K562 (cell line): ENCODE measurements around the gene NCOA1. TPM values are rescaled to one million over a fixed set of nuclear protein-coding genes. Genes with fewer than 3 reads are reported as not detected.

Source experiments
- ATF2 ChIP-seq: sonication (generic); formaldehyde crosslinking; IDR thresholded peaks from 2 replicates; pipeline ENCODE4 v1.8.1; 2022; ENCODE audit warnings: missing genetic modification reagents
- BDP1 ChIP-seq: IDR thresholded peaks from 3 replicates; pipeline ENCODE4 v1.6.1; 2011; ENCODE audit not compliant: insufficient read length, insufficient read depth
- BRD4 ChIP-seq: fragments of 200-600 bp; sonication (generic); IDR thresholded peaks from 2 replicates; pipeline ENCODE4 v1.6.1; 2017; ENCODE audit warnings: inconsistent platforms
- CBX1 ChIP-seq: sonication (generic); IDR thresholded peaks from 2 replicates; pipeline ENCODE4 v1.6.1; 2016; ENCODE audit warnings: antibody characterized with exemption, low read depth, mild to moderate bottlenecking
- CXXC5 ChIP-seq: fragments of 250-450 bp; sonication (Bioruptor Pico); IDR thresholded peaks from 2 replicates; pipeline ENCODE4 v1.8.0; 2022; ENCODE audit warnings: inconsistent platforms, mild to moderate bottlenecking, moderate library complexity
- DEAF1 ChIP-seq: fragments of 450-650 bp; formaldehyde crosslinking; IDR thresholded peaks from 2 replicates; pipeline ENCODE4 v1.4.0; 2020; ENCODE audit warnings: mild to moderate bottlenecking, moderate library complexity
- DMBX1 ChIP-seq: fragments of 250-450 bp; sonication (Bioruptor Pico); IDR thresholded peaks from 2 replicates; pipeline ENCODE4 v1.8.0; 2022; ENCODE audit warnings: inconsistent platforms, mild to moderate bottlenecking, moderate library complexity, borderline replicate concordance
- EGR1 ChIP-seq: fragments of 450-650 bp; conservative IDR thresholded peaks from 2 replicates; pipeline ENCODE4 v1.6.1; 2017; ENCODE audit warnings: mild to moderate bottlenecking
- FOXA1 ChIP-seq: fragments of 450-650 bp; IDR thresholded peaks from 2 replicates; pipeline ENCODE4 v1.6.1; 2016; ENCODE audit warnings: mild to moderate bottlenecking, borderline replicate concordance
- GABPA ChIP-seq: fragments of 200-800 bp; sonication (Bioruptor generic); conservative IDR thresholded peaks from 2 replicates; pipeline ENCODE4 v1.6.1; 2016; ENCODE audit warnings: low read depth, missing genetic modification characterization, missing compliant biosample characterization
- HDGF ChIP-seq: fragments of 450-650 bp; IDR thresholded peaks from 2 replicates; pipeline ENCODE4 v1.6.1; 2016
- HMG20B ChIP-seq: fragments of 250-450 bp; sonication (Bioruptor Pico); IDR thresholded peaks from 2 replicates; pipeline ENCODE4 v1.5.0; 2021; ENCODE audit warnings: mild to moderate bottlenecking
- MTA1 ChIP-seq: fragments of 450-650 bp; IDR thresholded peaks from 2 replicates; pipeline ENCODE4 v1.6.1; 2017; ENCODE audit warnings: borderline replicate concordance
- NFE2L1 ChIP-seq: fragments of 450-650 bp; IDR thresholded peaks from 2 replicates; pipeline ENCODE4 v1.6.1; 2016; ENCODE audit warnings: missing genetic modification characterization, low read depth, mild to moderate bottlenecking, missing compliant biosample characterization, moderate library complexity, borderline replicate concordance
- PHF21A ChIP-seq: fragments of 450-650 bp; IDR thresholded peaks from 2 replicates; pipeline ENCODE4 v1.6.1; 2017; ENCODE audit warnings: low read depth, borderline replicate concordance
- SMAD1 ChIP-seq: fragments of 150-350 bp; IDR thresholded peaks from 2 replicates; pipeline ENCODE4 v1.6.1; 2014; ENCODE audit warnings: low read length, low read depth; ENCODE audit not compliant: partially characterized antibody
- SRSF3 ChIP-seq: fragments of 200-400 bp; formaldehyde crosslinking; IDR thresholded peaks from 2 replicates; pipeline ENCODE4 v1.6.1; 2016; ENCODE audit warnings: mild to moderate bottlenecking, low read length, moderate library complexity; ENCODE audit not compliant: insufficient read depth
- TAL1 ChIP-seq: fragments of 450-650 bp; IDR thresholded peaks from 2 replicates; pipeline ENCODE4 v1.6.1; 2016; ENCODE audit warnings: mild to moderate bottlenecking
- UBTF ChIP-seq, 2 experiments: IDR thresholded peaks; 2 replicates each; pipeline ENCODE4 v1.6.1; 2012; ENCODE audit warnings: improper control_type of control experiment in 2 of 2, low read depth in 2 of 2, low read length in 2 of 2, borderline replicate concordance in 1 of 2
- ZBTB17 ChIP-seq: fragments of 450-650 bp; formaldehyde crosslinking; IDR thresholded peaks from 2 replicates; pipeline ENCODE4 v1.4.0; 2020; ENCODE audit warnings: mild to moderate bottlenecking
- ZBTB33 ChIP-seq: sonication (generic); formaldehyde crosslinking; IDR thresholded peaks from 2 replicates; pipeline ENCODE4 v1.8.1; 2023; ENCODE audit warnings: mild to moderate bottlenecking, missing genetic modification reagents
- polyA plus RNA-seq, 8 experiments: library from polyadenylated mRNA; depleted of rRNA in 4 of 8; stranded (reverse) in 5 of 8; unstranded in 3 of 8; fragments of >200 nt; fragmentation: Nextera tagmentation in 2 of 8; fragmentation: Illumina TruSeq in 1 of 8; extraction: Ambion mirVana in 2 of 8; extraction: Trizol in 1 of 8; gene quantifications; 2 replicates each; pipeline versions ENCODE4 v1.2.1 to v1.2.3, GENCODE V29; 2011 to 2014; ENCODE audit warnings: inconsistent platforms in 1 of 8, missing spikeins in 1 of 8
- total RNA-seq, 7 experiments: library from RNA; depleted of rRNA in 6 of 7; stranded (reverse); fragments of >200 nt in 6 of 7; fragmentation: Illumina TruSeq in 2 of 7; extraction: Trizol in 2 of 7; gene quantifications; 2 replicates each; pipeline versions ENCODE4 v1.2.1 to v1.2.3, GENCODE V29; 2011 to 2021; ENCODE audit warnings: low replicate concordance in 1 of 7

The NCOA1 gene
- total and polyA plus RNA-seq, 9 of the 15 experiments (the other 6 are each of a cell fraction or from before 2014, with no cell fraction given), result 4.9 to 25.7 (median 17.0) TPM

- no peak for TF ChIP-seq ATF2 (CRISPR knock-in tag)
- peak; percentile 53; the same call in 1 of the 2 replicates for TF ChIP-seq MTA1
- no peak for TF ChIP-seq NFE2L1 (tag)
- peak; percentile 48 for TF ChIP-seq SMAD1
- TF ChIP-seq BDP1, result no peak
- no peak for TF ChIP-seq BRD4
- TF ChIP-seq GABPA (tag), result peak; percentile 78
- TF ChIP-seq HMG20B (CRISPR knock-in tag), result no peak
- TF ChIP-seq CBX1, result peak; percentile 61; the same call in 1 of the 2 replicates
- TF ChIP-seq DEAF1, result peak; percentile 64; the same call in 1 of the 2 replicates
- TF ChIP-seq PHF21A, result peak; percentile 76; the same call in 1 of the 2 replicates
- TF ChIP-seq UBTF (IDR thresholded peaks at IDR 0.05; ENCODE audit: borderline replicate concordance in 1 of 2, low read depth in 2 of 2, low read length in 2 of 2), result 0 out of 4 replicates have a peak, but pooled peaks have one; percentile 32 to 48
- TF ChIP-seq SRSF3, result no peak
- TF ChIP-seq TAL1, result no peak
- peak; percentile 67 for TF ChIP-seq CXXC5 (CRISPR knock-in tag)
- no peak; the same call in 1 of the 2 replicates for TF ChIP-seq ZBTB17
- peak; percentile 82 for TF ChIP-seq EGR1
- no peak for TF ChIP-seq FOXA1
- no peak for TF ChIP-seq HDGF
- no peak for TF ChIP-seq DMBX1
- 0 out of 2 replicates have a peak, but pooled peaks have one; percentile 49 for TF ChIP-seq ZBTB33 (CRISPR knock-in tag)
Measured at GRCh38 chr2:24792874-24793760, 302.1 kb downstream of the NCOA1 start, which contains the start of the genes CENPO and PTRHD1 (continued).
